Neuronal stem cell (in vitro differentiated cells): ENCODE results near the gene TSEN34.
A peak's percentile ranks its signal among the peaks of the same experiment; 100 is the strongest.

Source experiments
- DNase-seq: peaks from one replicate; pipeline ENCODE4 v3.0.0-alpha.2; 2013; ENCODE audit warnings: low spot score
- H2AFZ ChIP-seq: one replicate; pipeline ENCODE4 v1.6.1; 2013; ENCODE audit warnings: mild to moderate bottlenecking, low read length, inconsistent platforms
- H2AK5ac ChIP-seq: 2 replicates; pipeline ENCODE4 v1.6.1; 2013; ENCODE audit warnings: low read depth, mild to moderate bottlenecking, inconsistent platforms, low read length, moderate library complexity, mixed read lengths
- H2BK120ac ChIP-seq: 2 replicates; pipeline ENCODE4 v1.6.1; 2013; ENCODE audit warnings: low read depth, mild to moderate bottlenecking, inconsistent platforms, low read length, moderate library complexity, mixed read lengths
- H2BK12ac ChIP-seq: one replicate; pipeline ENCODE4 v1.6.1; 2013; ENCODE audit warnings: low read length, inconsistent platforms
- H2BK15ac ChIP-seq: 2 replicates; pipeline ENCODE4 v1.6.1; 2013; ENCODE audit warnings: mild to moderate bottlenecking, low read length, inconsistent platforms, mixed read lengths
- H2BK5ac ChIP-seq: one replicate; pipeline ENCODE4 v1.6.1; 2013; ENCODE audit warnings: inconsistent platforms, mild to moderate bottlenecking, low read length, moderate library complexity
- H3K14ac ChIP-seq: one replicate; pipeline ENCODE4 v1.6.1; 2013; ENCODE audit warnings: low read length, inconsistent platforms
- H3K18ac ChIP-seq: 2 replicates; pipeline ENCODE4 v1.6.1; 2013; ENCODE audit warnings: low read length, inconsistent platforms
- H3K23ac ChIP-seq: 2 replicates; pipeline ENCODE4 v1.6.1; 2013; ENCODE audit warnings: low read depth, mild to moderate bottlenecking, mixed read lengths, low read length, inconsistent platforms; ENCODE audit not compliant: poor library complexity
- H3K27ac ChIP-seq: replicated peaks from 3 replicates; pipeline ENCODE4 v1.5.1; 2013; ENCODE audit warnings: low read length, inconsistent platforms
- H3K27me3 ChIP-seq, 3 experiments: 2 replicates each; pipeline ENCODE4 v1.6.1; 2013; ENCODE audit warnings: low read length in 3 of 3, mild to moderate bottlenecking in 2 of 3, inconsistent platforms in 1 of 3, low read depth in 1 of 3, mixed read lengths in 1 of 3, moderate library complexity in 1 of 3; ENCODE audit not compliant: control insufficient read depth in 3 of 3, insufficient read depth in 3 of 3
- H3K36me3 ChIP-seq, 2 donors: replicated peaks in 1 of 2; 2 replicates each; pipeline ENCODE4 v1.6.1; 2013; ENCODE audit warnings: low read length in 2 of 2; ENCODE audit not compliant: control insufficient read depth in 2 of 2, insufficient read depth in 2 of 2
- H3K4ac ChIP-seq: 2 replicates; pipeline ENCODE4 v1.6.1; 2013; ENCODE audit warnings: inconsistent platforms, mild to moderate bottlenecking, low read length, moderate library complexity
- H3K4me1 ChIP-seq, 2 donors: 1 replicate in 1 of 2; 2 replicates in 1 of 2; pipeline ENCODE4 v1.6.1; 2013; ENCODE audit warnings: low read length in 2 of 2, low read depth in 1 of 2; ENCODE audit not compliant: control insufficient read depth in 2 of 2, insufficient read depth in 1 of 2
- H3K4me2 ChIP-seq: one replicate; pipeline ENCODE4 v1.6.1; 2013; ENCODE audit warnings: mild to moderate bottlenecking, low read length, inconsistent platforms; ENCODE audit not compliant: insufficient read depth, poor library complexity, severe bottlenecking
- H3K4me3 ChIP-seq, 2 donors: 2 replicates each; pipeline ENCODE4 v1.5.1; 2013; ENCODE audit warnings: low read length in 2 of 2, mild to moderate bottlenecking in 2 of 2, inconsistent platforms in 1 of 2, moderate library complexity in 1 of 2
- H3K79me1 ChIP-seq: one replicate; pipeline ENCODE4 v1.6.1; 2013; ENCODE audit warnings: low read depth, mild to moderate bottlenecking, inconsistent platforms, low read length, moderate library complexity
- H3K9ac ChIP-seq: one replicate; pipeline ENCODE4 v1.6.1; 2013; ENCODE audit warnings: mild to moderate bottlenecking, low read depth, low read length, inconsistent platforms; ENCODE audit not compliant: poor library complexity
- H3K9me3 ChIP-seq, 2 donors: replicated peaks in 1 of 2; 2 replicates each; pipeline versions ENCODE3 to v1.6.1; 2013; ENCODE audit warnings: low read length in 2 of 2, mild to moderate bottlenecking in 2 of 2, inconsistent platforms in 1 of 2, low read depth in 1 of 2, mixed read lengths in 1 of 2, moderate library complexity in 1 of 2; ENCODE audit not compliant: control insufficient read depth in 2 of 2, insufficient read depth in 1 of 2
- H4K8ac ChIP-seq: one replicate; pipeline ENCODE4 v1.6.1; 2013; ENCODE audit warnings: low read depth, mild to moderate bottlenecking, inconsistent platforms, low read length, moderate library complexity
- H4K91ac ChIP-seq: one replicate; pipeline ENCODE4 v1.6.1; 2013; ENCODE audit warnings: low read length, low read depth, mild to moderate bottlenecking, inconsistent platforms; ENCODE audit not compliant: poor library complexity
- WGBS, 2 donors: extraction: QIAGEN DNeasy Blood & Tissue Kit; methylation state at CpG; one replicate each; pipeline ENCODE4 v1.1.7; 2013; ENCODE audit warnings: missing lambda C conversion rate in 2 of 2, mixed read lengths in 1 of 2; ENCODE audit not compliant: insufficient read length in 2 of 2, insufficient replicate concordance in 1 of 2; ENCODE audit errors: extremely low coverage in 2 of 2; 5-methylcytosine and 5-hydroxymethylcytosine counted together

Gene TSEN34

GRCh38 chr19:54178581-54179261 lies 12.4 kb upstream of the TSEN34 start:
- WGBS, 2 donors, result no CpG with 5 or more reads among the region's 23 CpGs
- H3K4ac ChIP-seq, result no peak overlapping the region
- peaks cover 8 to 23% of the 10 kb centered on the region in 2 donors for H3K4me1 ChIP-seq
- no peak overlapping the region for H2BK12ac ChIP-seq
- H2BK15ac ChIP-seq, result no peak overlapping the region
- H3K14ac ChIP-seq, result no peak overlapping the region
- no peaks in the 10 kb centered on the region for H3K9me3 ChIP-seq
- no peak overlapping the region for H2BK120ac ChIP-seq
- H3K18ac ChIP-seq, result no peak overlapping the region
- H3K4me3 ChIP-seq, result no peak overlapping the region
- no peaks in the 10 kb centered on the region for H3K27me3 ChIP-seq
- H3K4me2 ChIP-seq, result no peak overlapping the region
- H3K23ac ChIP-seq, result peak overlapping the region; percentile 29
- no peak overlapping the region for H4K91ac ChIP-seq
- peak overlapping the region; percentile 20 for H4K8ac ChIP-seq
- H3K9ac ChIP-seq, result peak overlapping the region; percentile 34
- peaks cover 27 to 56% of the 10 kb centered on the region in 2 donors for H3K36me3 ChIP-seq
- no peaks in the 10 kb centered on the region for H3K79me1 ChIP-seq
- no peak overlapping the region for H2AFZ ChIP-seq
- no peak overlapping the region for H2AK5ac ChIP-seq
- DNase-seq, result no peak
- H3K27ac ChIP-seq, result no peak overlapping the region
- no peak overlapping the region for H2BK5ac ChIP-seq

- WGBS, 2 donors, result no CpG with 5 or more reads among the region's 10 CpGs
- H3K4me2 ChIP-seq, result no peak overlapping the region
- no peak overlapping the region for H2AK5ac ChIP-seq
- H3K4me1 ChIP-seq, result peaks cover 8 to 23% of the 10 kb centered on the region in 2 donors
- H3K23ac ChIP-seq, result no peak overlapping the region
- no peak overlapping the region for H3K14ac ChIP-seq
- H3K4me3 ChIP-seq, result no peak overlapping the region
- no peak overlapping the region for H3K4ac ChIP-seq
- H3K27ac ChIP-seq, result no peak overlapping the region
- H2BK15ac ChIP-seq, result no peak overlapping the region
- H4K91ac ChIP-seq, result no peak overlapping the region
- no peak overlapping the region for H2AFZ ChIP-seq
- no peak overlapping the region for H3K18ac ChIP-seq
- H2BK120ac ChIP-seq, result no peak overlapping the region
- H4K8ac ChIP-seq, result no peak overlapping the region
- H2BK12ac ChIP-seq, result no peak overlapping the region
- no peaks in the 10 kb centered on the region for H3K9me3 ChIP-seq
- H3K27me3 ChIP-seq, result no peaks in the 10 kb centered on the region
- H2BK5ac ChIP-seq, result no peak overlapping the region
- H3K9ac ChIP-seq, result no peak overlapping the region
- DNase-seq, result no peak
- no peaks in the 10 kb centered on the region for H3K79me1 ChIP-seq
- peaks cover 29 to 62% of the 10 kb centered on the region in 2 donors for H3K36me3 ChIP-seq
These were observed 11.8 kb upstream of the TSEN34 start for GRCh38 chr19:54179262-54179852.

GRCh38 chr19:54179921-54180461 lies 11.1 kb upstream of the TSEN34 start:
- H2AFZ ChIP-seq, result no peak overlapping the region
- H3K36me3 ChIP-seq, result peaks cover 29 to 62% of the 10 kb centered on the region in 2 donors
- no peak overlapping the region for H3K4me3 ChIP-seq
- no peak overlapping the region for H3K9ac ChIP-seq
- DNase-seq, result peak; percentile 84
- H3K14ac ChIP-seq, result no peak overlapping the region
- H3K27ac ChIP-seq, result peak overlapping the region; percentile 40
- H2BK15ac ChIP-seq, result no peak overlapping the region
- H3K18ac ChIP-seq, result no peak overlapping the region
- no CpG with 5 or more reads among the region's 10 CpGs for WGBS, 2 donors
- no peaks in the 10 kb centered on the region for H3K9me3 ChIP-seq
- H2BK120ac ChIP-seq, result no peak overlapping the region
- H3K4ac ChIP-seq, result no peak overlapping the region
- no peaks in the 10 kb centered on the region for H3K79me1 ChIP-seq
- no peaks in the 10 kb centered on the region for H3K27me3 ChIP-seq
- H3K4me1 ChIP-seq, result peaks cover 8 to 23% of the 10 kb centered on the region in 2 donors
- H4K8ac ChIP-seq, result no peak overlapping the region
- H3K23ac ChIP-seq, result no peak overlapping the region
- no peak overlapping the region for H2BK5ac ChIP-seq
- no peak overlapping the region for H2AK5ac ChIP-seq
- H2BK12ac ChIP-seq, result no peak overlapping the region
- H3K4me2 ChIP-seq, result no peak overlapping the region
- no peak overlapping the region for H4K91ac ChIP-seq

GRCh38 chr19:54180691-54181091 lies 10.4 kb upstream of the TSEN34 start:
- no peak overlapping the region for H3K4me2 ChIP-seq
- H2BK12ac ChIP-seq, result no peak overlapping the region
- peaks cover 8 to 23% of the 10 kb centered on the region in 2 donors for H3K4me1 ChIP-seq
- no peaks in the 10 kb centered on the region for H3K9me3 ChIP-seq
- H3K36me3 ChIP-seq, result peaks cover 31 to 57% of the 10 kb centered on the region in 2 donors
- no peak overlapping the region for H2BK5ac ChIP-seq
- H3K4me3 ChIP-seq, result no peak overlapping the region
- H2BK15ac ChIP-seq, result no peak overlapping the region
- no peak overlapping the region for H3K14ac ChIP-seq
- no peaks in the 10 kb centered on the region for H3K27me3 ChIP-seq
- no peak overlapping the region for H3K23ac ChIP-seq
- H3K4ac ChIP-seq, result no peak overlapping the region
- H3K27ac ChIP-seq, result no peak overlapping the region
- DNase-seq, result no peak
- H3K79me1 ChIP-seq, result no peaks in the 10 kb centered on the region
- H4K8ac ChIP-seq, result no peak overlapping the region
- peak overlapping the region; percentile 26 for H2AK5ac ChIP-seq
- no peak overlapping the region for H3K18ac ChIP-seq
- peak overlapping the region; percentile 21 for H3K9ac ChIP-seq
- no peak overlapping the region for H2AFZ ChIP-seq
- H4K91ac ChIP-seq, result no peak overlapping the region
- no peak overlapping the region for H2BK120ac ChIP-seq
- no CpG with 5 or more reads among the region's 37 CpGs for WGBS, 2 donors
